GM12892 (cell line): Measurements from ENCODE around the gene ZGRF1. TPM values are rescaled to one million over a fixed set of nuclear protein-coding genes. Genes with fewer than 3 reads are reported as not detected.
"Not testable (repeated sequence)": the region's sequence is repeated elsewhere in the genome, so short reads cannot be mapped to it uniquely, and the experiment has no call there.

Experiments
- DNase-seq: peaks from one replicate; pipeline ENCODE4 v3.0.0; 2011; ENCODE audit not compliant: insufficient read length
- FAIRE-seq: peaks from 2 replicates; lab custom pipeline; 2011; peaks lifted over from hg19 to GRCh38; lab: Jason Lieb, UNC
- POLR2A ChIP-seq: IDR thresholded peaks from 2 replicates; pipeline ENCODE4 v1.6.1; 2011; ENCODE audit warnings: low read depth, low read length, control low read depth
- POLR2AphosphoS5 ChIP-seq: IDR thresholded peaks from 2 replicates; pipeline ENCODE4 v1.6.1; 2011; ENCODE audit warnings: low read depth, low read length, control low read depth
- TAF1 ChIP-seq: IDR thresholded peaks from 2 replicates; pipeline ENCODE4 v1.6.1; 2011; ENCODE audit warnings: low read depth, mild to moderate bottlenecking, control low read depth, low read length, borderline replicate concordance
- polyA plus RNA-seq: library from polyadenylated mRNA; unstranded; fragments of >200 nt; gene quantifications from one replicate; pipeline ENCODE4 v1.2.1, GENCODE V29; 2012; ENCODE audit warnings: missing spikeins, inconsistent platforms; ENCODE audit not compliant: missing spikeins

ZGRF1 gene, protein sequence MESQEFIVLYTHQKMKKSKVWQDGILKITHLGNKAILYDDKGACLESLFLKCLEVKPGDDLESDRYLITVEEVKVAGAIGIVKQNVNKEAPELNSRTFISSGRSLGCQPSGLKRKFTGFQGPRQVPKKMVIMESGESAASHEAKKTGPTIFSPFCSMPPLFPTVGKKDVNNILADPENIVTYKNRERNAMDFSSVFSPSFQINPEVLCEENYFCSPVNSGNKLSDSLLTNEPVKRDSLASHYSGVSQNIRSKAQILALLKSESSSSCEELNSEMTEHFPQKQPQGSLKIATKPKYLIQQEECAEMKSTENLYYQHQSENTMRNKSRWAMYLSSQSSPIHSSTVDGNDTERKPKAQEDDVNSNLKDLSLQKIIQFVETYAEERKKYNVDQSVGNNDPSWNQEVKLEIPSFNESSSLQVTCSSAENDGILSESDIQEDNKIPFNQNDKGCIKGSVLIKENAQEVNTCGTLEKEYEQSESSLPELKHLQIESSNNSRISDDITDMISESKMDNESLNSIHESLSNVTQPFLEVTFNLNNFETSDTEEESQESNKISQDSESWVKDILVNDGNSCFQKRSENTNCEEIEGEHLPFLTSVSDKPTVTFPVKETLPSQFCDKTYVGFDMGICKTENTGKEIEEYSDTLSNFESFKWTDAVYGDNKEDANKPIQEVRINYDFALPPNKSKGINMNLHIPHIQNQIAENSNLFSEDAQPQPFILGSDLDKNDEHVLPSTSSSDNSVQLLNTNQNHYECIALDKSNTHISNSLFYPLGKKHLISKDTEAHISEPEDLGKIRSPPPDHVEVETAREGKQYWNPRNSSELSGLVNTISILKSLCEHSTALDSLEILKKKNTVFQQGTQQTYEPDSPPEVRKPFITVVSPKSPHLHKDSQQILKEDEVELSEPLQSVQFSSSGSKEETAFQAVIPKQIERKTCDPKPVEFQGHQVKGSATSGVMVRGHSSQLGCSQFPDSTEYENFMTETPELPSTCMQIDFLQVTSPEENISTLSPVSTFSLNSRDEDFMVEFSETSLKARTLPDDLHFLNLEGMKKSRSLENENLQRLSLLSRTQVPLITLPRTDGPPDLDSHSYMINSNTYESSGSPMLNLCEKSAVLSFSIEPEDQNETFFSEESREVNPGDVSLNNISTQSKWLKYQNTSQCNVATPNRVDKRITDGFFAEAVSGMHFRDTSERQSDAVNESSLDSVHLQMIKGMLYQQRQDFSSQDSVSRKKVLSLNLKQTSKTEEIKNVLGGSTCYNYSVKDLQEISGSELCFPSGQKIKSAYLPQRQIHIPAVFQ (N-terminal part only)
- 15.8 TPM for polyA plus RNA-seq

DNA sequence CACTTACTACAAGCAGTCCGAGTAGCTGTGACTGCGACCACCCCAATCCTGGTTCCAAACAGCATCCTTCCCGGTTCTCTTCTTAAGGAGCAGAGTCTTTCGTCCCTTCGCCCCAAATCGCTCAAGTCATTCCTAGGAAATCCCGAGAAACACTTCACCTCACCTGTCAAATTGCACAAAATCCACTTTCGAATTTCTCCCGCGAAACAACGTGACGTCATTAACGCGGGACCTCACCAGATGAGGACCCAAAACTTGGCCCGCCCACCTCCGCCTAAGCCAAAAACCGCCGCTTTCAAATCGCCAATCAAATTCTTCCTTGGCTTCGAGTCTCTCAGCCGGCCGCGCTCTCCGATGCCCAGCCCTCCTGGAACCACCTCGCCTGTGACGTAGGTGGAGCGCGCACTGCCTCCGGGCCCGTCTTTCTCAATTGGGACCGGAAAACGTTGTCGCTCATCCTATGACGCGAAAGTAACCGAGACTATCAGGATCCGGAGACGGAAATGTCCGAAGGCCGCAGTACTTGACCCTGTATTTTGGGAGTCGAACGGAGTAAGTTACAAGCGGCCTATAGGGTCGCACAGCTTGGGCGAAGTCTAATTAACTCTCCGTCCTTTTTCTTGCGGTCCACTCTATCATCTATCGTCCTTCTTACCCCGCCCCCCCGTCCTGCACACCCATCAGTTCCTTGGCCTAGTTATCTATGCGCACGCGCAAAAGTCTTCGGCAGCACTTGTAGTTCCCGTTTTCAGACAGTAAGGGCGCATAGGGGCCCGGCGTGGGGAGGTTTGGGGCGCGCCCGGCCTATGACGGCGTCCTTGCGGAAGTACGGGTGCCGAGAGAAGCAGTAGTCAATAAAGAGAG is at the start of gene ZGRF1, which contains the start of gene LARP7:
TSS of gene ZGRF1 (minus strand) at position 222 of the 864 bp plus-strand sequence. CDS start 3,733 bp downstream, outside the sequence.
TSS of gene LARP7 (plus strand) at position 456 of the 864 bp plus-strand sequence. CDS start 7,527 bp downstream, outside the sequence.
- peak; percentile 70 for DNase-seq
- peak; percentile 98 for FAIRE-seq
- TF ChIP-seq POLR2A (peak; percentile 77), POLR2AphosphoS5 (peak; percentile 74), TAF1 (0 out of 2 replicates have a peak, but pooled peaks have one; percentile 14)

DNA sequence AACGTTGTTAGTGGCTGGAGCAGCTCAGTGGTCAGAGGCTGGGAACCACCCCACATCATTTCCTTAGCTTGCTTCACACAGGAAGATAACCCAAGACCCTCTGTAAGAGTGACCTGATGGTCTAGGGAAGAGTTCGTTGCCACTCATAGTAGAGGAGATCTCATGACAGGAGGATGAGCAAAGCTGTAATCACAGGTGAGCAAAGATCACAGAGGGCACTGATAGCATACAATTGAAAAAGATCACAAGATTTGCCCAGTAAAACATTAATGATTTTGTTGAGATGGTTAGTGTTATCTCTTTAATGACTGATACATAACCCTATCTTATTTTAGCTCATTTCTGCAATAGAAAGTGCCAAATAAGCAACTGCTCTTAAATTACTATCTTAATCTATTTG is 44.3 kb upstream of the ZGRF1 start:
- no peak for DNase-seq
- FAIRE-seq, result no peak
- no peak for TF ChIP-seq TAF1
- no peak for TF ChIP-seq POLR2AphosphoS5
- TF ChIP-seq POLR2A, result no peak

DNA sequence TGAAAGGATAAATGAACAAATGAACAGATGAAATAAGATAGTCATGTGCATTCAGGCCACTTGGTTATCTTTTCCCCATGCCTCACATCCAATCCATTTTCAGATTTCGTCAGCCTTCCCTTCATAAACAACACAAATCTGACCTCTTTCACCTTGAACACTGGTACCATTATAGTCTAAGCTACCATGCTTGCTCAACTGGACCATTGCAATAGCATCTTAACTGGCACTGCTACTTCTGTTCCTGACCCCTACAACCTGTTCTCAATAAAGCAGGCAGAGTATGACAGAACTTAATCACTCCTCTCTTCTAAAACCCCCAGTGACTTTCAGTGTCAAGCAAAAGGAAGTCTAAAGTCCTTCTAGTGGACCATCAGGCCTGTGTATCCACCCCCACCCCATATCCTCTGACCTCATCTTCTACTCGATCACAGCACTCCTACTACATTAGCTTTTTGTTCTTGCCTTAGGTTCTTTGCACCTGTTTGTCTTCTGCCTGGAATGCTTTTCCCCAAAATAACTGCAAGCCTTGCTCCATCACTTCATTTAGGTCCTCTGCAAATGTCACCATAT is 40.9 kb upstream of the ZGRF1 start:
- DNase-seq (no peak), FAIRE-seq (no peak)
- TF ChIP-seq POLR2A, result no peak
- no peak for TF ChIP-seq TAF1
- no peak for TF ChIP-seq POLR2AphosphoS5

DNA sequence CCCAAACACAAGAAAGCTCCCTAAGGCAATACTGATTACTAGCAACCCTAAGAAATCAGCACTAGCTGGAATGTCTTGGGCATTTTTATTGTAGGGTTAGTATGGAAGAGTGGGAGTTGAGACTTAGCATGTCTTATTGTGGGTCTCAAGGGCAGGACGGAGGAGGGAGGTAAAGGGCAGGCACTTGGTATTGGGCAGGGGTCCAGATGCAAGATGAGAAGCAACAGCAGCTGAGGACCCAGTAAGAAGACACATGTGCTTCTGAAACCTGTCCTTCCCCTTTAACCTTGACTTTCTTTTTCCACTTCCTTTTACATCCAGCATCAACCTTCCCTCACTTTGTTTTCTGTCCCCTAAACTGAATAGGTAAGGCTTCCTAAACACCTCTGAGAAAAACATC is 37.7 kb upstream of the ZGRF1 start:
- TF ChIP-seq TAF1 (no peak), POLR2AphosphoS5 (no peak), POLR2A (no peak)
- FAIRE-seq, result peak; percentile 14
- no peak for DNase-seq

DNA sequence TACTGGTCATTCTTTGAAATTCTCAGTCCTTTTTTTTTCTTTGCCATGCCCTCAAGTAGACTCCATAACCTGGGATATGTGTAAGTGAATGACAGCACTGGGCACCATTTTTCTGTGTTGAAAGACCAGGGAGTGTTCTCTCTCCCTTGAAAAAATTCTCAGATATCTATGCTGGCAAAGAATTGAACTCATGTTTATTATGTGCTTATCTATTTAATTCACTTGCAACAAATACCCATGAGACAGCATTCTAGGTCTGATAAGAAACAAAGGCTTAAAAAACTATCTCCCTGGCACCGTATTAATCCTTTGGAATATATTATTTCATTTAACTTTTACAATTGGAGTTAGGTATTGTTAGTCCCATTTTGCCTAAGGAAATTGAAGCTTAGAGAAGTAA is 37.0 kb upstream of the ZGRF1 start:
- FAIRE-seq, result no peak

DNA sequence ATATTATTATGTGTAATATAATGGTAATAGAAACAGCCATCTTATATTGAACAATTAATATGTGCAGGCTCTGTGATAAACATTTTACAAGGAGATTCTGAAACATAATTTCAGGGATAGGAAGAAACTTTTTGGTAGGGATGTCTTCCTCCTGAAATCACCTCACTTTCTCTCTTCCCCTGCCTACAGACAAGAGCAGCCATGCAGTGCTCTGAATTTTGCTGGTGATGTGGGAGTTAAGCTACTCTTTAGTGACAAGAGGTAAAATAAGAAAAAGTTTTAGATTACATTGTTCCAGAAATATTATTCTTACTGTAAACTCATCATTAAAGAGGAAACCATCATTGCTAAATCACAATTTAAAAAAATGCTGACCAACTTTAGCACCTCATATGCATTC is 36.4 kb upstream of the ZGRF1 start:
- DNase-seq (no peak), FAIRE-seq (no peak)
- TF ChIP-seq TAF1 (no peak), POLR2AphosphoS5 (no peak), POLR2A (no peak)

More for the DNA sequence above, 37.0 kb upstream of the ZGRF1 start:
- TF ChIP-seq POLR2A, result no peak
- TF ChIP-seq TAF1, result no peak
- no peak for TF ChIP-seq POLR2AphosphoS5
- DNase-seq, result no peak

DNA sequence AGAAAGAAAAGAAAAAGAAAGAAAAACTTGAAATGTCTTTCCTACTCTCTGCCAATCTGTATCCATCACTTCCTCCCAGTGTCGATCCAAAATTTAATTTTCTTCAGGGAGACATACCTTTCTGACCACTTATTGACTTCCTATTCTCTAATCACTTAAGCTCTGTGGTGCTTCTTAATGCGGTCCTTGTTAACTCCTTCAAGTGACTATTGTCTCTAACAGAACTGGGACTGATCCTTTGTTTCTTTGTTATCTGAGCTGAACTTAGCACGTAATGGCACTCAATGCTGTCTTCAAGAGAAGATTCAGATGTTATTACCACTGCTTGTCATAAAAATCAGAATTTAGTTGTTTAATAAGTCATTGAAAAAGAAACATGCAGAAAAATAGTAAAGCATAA is 31.4 kb upstream of the ZGRF1 start:
- no peak for TF ChIP-seq TAF1
- TF ChIP-seq POLR2A, result no peak
- no peak for TF ChIP-seq POLR2AphosphoS5
- no peak for FAIRE-seq
- DNase-seq, result no peak

DNA sequence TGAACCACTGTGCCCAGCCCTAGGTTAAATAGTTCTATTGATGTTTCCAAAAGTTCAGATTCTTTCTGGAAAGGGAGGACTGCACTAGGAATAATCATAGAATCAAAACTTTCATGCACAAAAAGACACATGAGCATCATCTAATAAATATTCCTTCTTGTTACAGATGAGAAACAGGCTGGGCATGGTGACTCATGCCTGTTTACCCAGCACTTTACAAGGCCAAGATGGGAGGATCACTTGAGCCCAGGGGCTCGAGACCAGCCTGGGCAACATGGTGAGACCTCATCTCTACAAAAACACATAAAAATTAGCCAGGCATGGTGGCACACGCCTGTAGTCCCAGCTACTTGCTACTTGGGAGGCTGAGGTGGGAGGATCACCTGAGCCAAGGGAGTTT is 27.9 kb upstream of the ZGRF1 start:
- FAIRE-seq (no peak), DNase-seq (no peak)
- TF ChIP-seq POLR2AphosphoS5, result no peak
- no peak for TF ChIP-seq TAF1
- TF ChIP-seq POLR2A, result no peak

DNA sequence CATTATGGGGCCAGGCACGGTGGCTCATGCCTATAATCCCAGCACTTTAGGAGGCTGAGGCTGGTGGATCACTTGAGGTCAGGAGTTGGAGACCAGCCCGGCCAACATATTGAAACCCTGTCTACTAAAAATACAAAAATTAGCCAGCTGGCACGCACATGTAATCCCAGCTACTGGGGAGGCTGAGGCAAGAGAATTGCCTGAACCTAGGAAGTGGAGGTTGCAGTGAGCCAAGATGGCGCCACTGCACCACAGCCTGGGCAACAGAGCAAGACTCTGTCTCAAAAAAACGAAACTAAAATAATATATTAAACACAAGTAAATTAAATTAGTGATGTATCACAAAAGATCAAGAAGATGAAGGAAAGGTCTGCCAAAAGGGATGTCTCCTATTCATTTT is 19.4 kb upstream of the ZGRF1 start:
- not testable (repeated sequence) for FAIRE-seq, DNase-seq

DNA sequence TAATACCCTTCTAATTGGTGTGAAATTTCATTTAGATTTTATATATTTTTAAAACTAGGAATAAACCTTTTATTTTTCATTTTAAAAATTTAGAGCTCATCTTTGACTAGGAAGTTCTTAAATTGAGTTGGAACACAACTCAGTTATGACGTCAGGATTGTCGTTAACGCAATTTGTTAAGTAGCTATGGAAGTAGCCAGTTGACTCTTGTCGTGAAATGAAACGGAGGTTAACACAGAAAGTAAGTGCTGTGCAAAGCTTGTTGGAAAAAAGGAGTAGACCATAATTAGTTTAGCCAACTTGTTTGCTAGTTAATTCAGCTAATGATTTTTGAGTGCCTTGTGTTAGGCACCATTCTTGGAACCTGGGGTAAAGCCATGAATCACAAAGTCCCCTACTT is 18.6 kb upstream of the ZGRF1 start:
- no peak for FAIRE-seq
- DNase-seq, result no peak
- TF ChIP-seq POLR2A (no peak), TAF1 (no peak), POLR2AphosphoS5 (no peak)
